Thymus (tissue), 11 donors: ENCODE measurements around the gene SLC5A4. TPM values are rescaled to one million over a fixed set of nuclear protein-coding genes. Genes with fewer than 3 reads are reported as not detected.
"Not testable (repeated sequence)": the region's sequence is repeated elsewhere in the genome, so short reads cannot be mapped to it uniquely, and the experiment has no call there.

ENCODE experiments used
- DNase-seq, 9 donors: peaks; one replicate each; pipeline ENCODE4 v3.0.0-alpha.2; 2013; ENCODE audit warnings: low spot score in 9 of 9, low read depth in 6 of 9, missing footprints in 1 of 9
- H3K27ac ChIP-seq, 2 donors: one replicate each; pipeline ENCODE4 v1.5.1; 2013; ENCODE audit warnings: control low read depth in 1 of 2, low read depth in 1 of 2, low read length in 1 of 2, mild to moderate bottlenecking in 1 of 2, moderate library complexity in 1 of 2
- H3K27me3 ChIP-seq, 2 donors: one replicate each; pipeline ENCODE4 v1.5.1; 2013; ENCODE audit warnings: low read length in 1 of 2; ENCODE audit not compliant: control insufficient read depth in 2 of 2, insufficient read depth in 1 of 2
- H3K36me3 ChIP-seq, 2 donors: one replicate each; pipeline ENCODE4 v1.5.1; 2013; ENCODE audit warnings: low read length in 1 of 2, mild to moderate bottlenecking in 1 of 2, moderate library complexity in 1 of 2; ENCODE audit not compliant: control insufficient read depth in 2 of 2, insufficient read depth in 2 of 2
- H3K4me1 ChIP-seq, 2 donors: one replicate each; pipeline ENCODE4 v1.5.1; 2013; ENCODE audit warnings: low read length in 2 of 2; ENCODE audit not compliant: control insufficient read depth in 2 of 2, insufficient read depth in 2 of 2
- H3K4me3 ChIP-seq, 2 donors: one replicate each; pipeline ENCODE4 v1.5.1; 2013; ENCODE audit warnings: low read length in 2 of 2, control low read depth in 1 of 2, mild to moderate bottlenecking in 1 of 2
- H3K9me3 ChIP-seq, 2 donors: one replicate each; pipeline ENCODE4 v1.5.1; 2013; ENCODE audit warnings: low read length in 1 of 2, mild to moderate bottlenecking in 1 of 2; ENCODE audit not compliant: control insufficient read depth in 2 of 2, insufficient read depth in 1 of 2
- WGBS: extraction: QIAGEN DNeasy Blood & Tissue Kit; methylation state at CpG from one replicate; pipeline ENCODE4 v1.1.7; 2013; 5-methylcytosine and 5-hydroxymethylcytosine counted together
- polyA plus RNA-seq: library from polyadenylated mRNA; stranded (reverse); fragments of 200-250 nt; gene quantifications from one replicate; pipeline ENCODE4 v1.2.3, GENCODE V29; 2013
- total RNA-seq: library from RNA; stranded (reverse); fragments of 120-200 nt; gene quantifications from one replicate; pipeline ENCODE4 v1.2.4, GENCODE V29; 2013
- donor health status: healthy.

Gene SLC5A4
- total and polyA plus RNA-seq, 2 donors: 0.09 to 0.18 TPM

- not testable (repeated sequence) for H3K27ac ChIP-seq, DNase-seq, H3K36me3 ChIP-seq, H3K9me3 ChIP-seq, H3K4me3 ChIP-seq, H3K4me1 ChIP-seq
- 89% methylated on average over 5 of the region's 5 CpGs for WGBS
- H3K27me3 ChIP-seq: peaks cover 9 to 12% of the 10 kb centered on the region in 2 donors
Observed at GRCh38 chr22:32197553-32198226, 57.5 kb downstream of the SLC5A4 start.

GRCh38 chr22:32195900-32196299, 59.2 kb downstream of the SLC5A4 start:
- WGBS: 86% methylated on average over 3 of the region's 3 CpGs
- not testable (repeated sequence) for DNase-seq, H3K36me3 ChIP-seq, H3K9me3 ChIP-seq, H3K4me1 ChIP-seq, H3K27ac ChIP-seq, H3K27me3 ChIP-seq, H3K4me3 ChIP-seq

- 91% methylated on average over 9 of the region's 9 CpGs for WGBS
- not testable (repeated sequence) for H3K36me3 ChIP-seq, H3K27ac ChIP-seq, H3K27me3 ChIP-seq, DNase-seq, H3K4me3 ChIP-seq, H3K9me3 ChIP-seq, H3K4me1 ChIP-seq
Observed at GRCh38 chr22:32193346-32193745, 61.8 kb downstream of the SLC5A4 start.

- 84% methylated on average over 15 of the region's 15 CpGs for WGBS
- not testable (repeated sequence) for H3K36me3 ChIP-seq, H3K4me3 ChIP-seq, H3K27ac ChIP-seq, DNase-seq, H3K9me3 ChIP-seq, H3K4me1 ChIP-seq, H3K27me3 ChIP-seq
Observed at GRCh38 chr22:32191021-32191420, 64.1 kb downstream of the SLC5A4 start.

GRCh38 chr22:32185821-32186220, 69.3 kb downstream of the SLC5A4 start:
- 96% methylated on average over 3 of the region's 3 CpGs for WGBS
- Histone ChIP-seq H3K9me3 (no peaks in the 10 kb centered on the region), H3K4me3 (no peak overlapping the region), H3K27me3 (no peaks in the 10 kb centered on the region), H3K36me3 (no peaks in the 10 kb centered on the region), H3K4me1 (no peaks in the 10 kb centered on the region), H3K27ac (no peak overlapping the region)
- no peak for DNase-seq

- no peak for DNase-seq
Observed at GRCh38 chr22:32183625-32184024, 71.5 kb downstream of the SLC5A4 start.

GRCh38 chr22:32181043-32181442, 74.1 kb downstream of the SLC5A4 start:
- Histone ChIP-seq H3K4me3 (no peak overlapping the region), H3K27me3 (peaks cover 3 to 17% of the 10 kb centered on the region in 2 donors), H3K27ac (no peak overlapping the region), H3K4me1 (peaks cover 0 to 2% of the 10 kb centered on the region in 2 donors), H3K9me3 (no peaks in the 10 kb centered on the region), H3K36me3 (no peaks in the 10 kb centered on the region)
- no peak for DNase-seq
- WGBS: 81% methylated on average over 6 of the region's 6 CpGs

More at GRCh38 chr22:32183625-32184024, 71.5 kb downstream of the SLC5A4 start:
- no peaks in the 10 kb centered on the region for H3K36me3 ChIP-seq
- H3K4me1 ChIP-seq: no peaks in the 10 kb centered on the region
- H3K27me3 ChIP-seq: no peaks in the 10 kb centered on the region
- no peaks in the 10 kb centered on the region for H3K9me3 ChIP-seq
- 85% methylated on average over 3 of the region's 3 CpGs for WGBS
- no peak overlapping the region for H3K4me3 ChIP-seq
- H3K27ac ChIP-seq: no peak overlapping the region

GRCh38 chr22:32177221-32177765, 77.9 kb downstream of the SLC5A4 start:
- Histone ChIP-seq H3K27ac (no peak overlapping the region), H3K27me3 (peaks cover 12 to 39% of the 10 kb centered on the region in 2 donors), H3K36me3 (no peaks in the 10 kb centered on the region), H3K4me3 (no peak overlapping the region), H3K4me1 (peaks cover 0 to 2% of the 10 kb centered on the region in 2 donors), H3K9me3 (no peaks in the 10 kb centered on the region)
- 94% methylated on average over 8 of the region's 8 CpGs for WGBS
- no peak for DNase-seq

- H3K27me3 ChIP-seq: peaks cover 12 to 39% of the 10 kb centered on the region in 2 donors
- H3K27ac ChIP-seq: no peak overlapping the region
- WGBS: 5% methylated on average over 73 of the region's 73 CpGs
- H3K4me1 ChIP-seq: peaks cover 0 to 2% of the 10 kb centered on the region in 2 donors
- H3K4me3 ChIP-seq: no peak overlapping the region
- no peaks in the 10 kb centered on the region for H3K36me3 ChIP-seq
- DNase-seq: no peak
- no peaks in the 10 kb centered on the region for H3K9me3 ChIP-seq
Observed at GRCh38 chr22:32175683-32176644, 79.2 kb downstream of the SLC5A4 start.
